ENCODE results near the gene ITGA2.

Gene ITGA2

DNA sequence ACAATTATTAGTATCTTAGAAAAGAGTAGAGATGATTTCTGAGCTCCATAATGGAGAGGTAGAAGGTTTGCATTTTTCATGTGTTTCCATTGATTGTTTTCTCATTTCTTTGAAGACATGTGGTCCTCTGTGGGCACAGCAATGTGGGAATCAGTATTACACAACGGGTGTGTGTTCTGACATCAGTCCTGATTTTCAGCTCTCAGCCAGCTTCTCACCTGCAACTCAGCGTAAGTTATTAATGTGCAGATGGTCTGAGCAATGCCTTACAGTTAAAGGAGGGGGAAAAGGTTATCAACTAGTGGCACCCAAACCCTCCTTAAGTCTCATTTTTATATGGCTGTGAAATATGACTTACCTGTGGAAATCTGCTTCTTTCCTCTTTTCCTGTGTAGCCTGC lies 59.1 kb downstream of the ITGA2 start:
- H3K4me3 Mint-ChIP-seq = no peak overlapping the region
- ATAC-seq = no peak
- H3K9me3 Mint-ChIP-seq = no peaks in the 10 kb centered on the region
- H3K4me1 Mint-ChIP-seq = no peaks in the 10 kb centered on the region
- H3K27me3 Mint-ChIP-seq = peaks cover 30% of the 10 kb centered on the region
- no peaks in the 10 kb centered on the region for H3K36me3 Mint-ChIP-seq
- no peak overlapping the region for H3K27ac Mint-ChIP-seq

DNA sequence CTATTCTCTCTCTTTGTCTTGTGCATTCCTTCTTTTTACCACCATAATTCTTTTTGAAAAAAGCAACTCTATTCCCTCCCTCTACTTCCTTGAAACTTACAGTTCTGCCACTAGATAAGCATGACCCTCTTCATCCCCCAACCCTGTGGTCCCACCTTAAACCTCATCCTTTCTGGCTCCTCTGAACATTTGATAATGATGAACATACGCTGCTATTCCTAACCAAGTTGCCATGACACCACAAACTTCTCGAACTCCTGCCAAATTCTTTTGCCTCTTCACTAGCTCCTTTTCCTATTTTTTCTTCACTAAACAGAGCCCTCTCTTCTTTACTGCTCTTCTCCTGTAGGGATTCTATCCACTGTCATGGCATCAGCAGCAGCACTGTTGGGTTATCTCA lies 63.3 kb downstream of the ITGA2 start:
- H3K4me3 Mint-ChIP-seq = no peak overlapping the region
- H3K27me3 Mint-ChIP-seq = peaks cover 14% of the 10 kb centered on the region
- no peak for ATAC-seq
- no peaks in the 10 kb centered on the region for H3K36me3 Mint-ChIP-seq
- no peak overlapping the region for H3K27ac Mint-ChIP-seq
- H3K9me3 Mint-ChIP-seq = no peaks in the 10 kb centered on the region
- no peaks in the 10 kb centered on the region for H3K4me1 Mint-ChIP-seq

DNA sequence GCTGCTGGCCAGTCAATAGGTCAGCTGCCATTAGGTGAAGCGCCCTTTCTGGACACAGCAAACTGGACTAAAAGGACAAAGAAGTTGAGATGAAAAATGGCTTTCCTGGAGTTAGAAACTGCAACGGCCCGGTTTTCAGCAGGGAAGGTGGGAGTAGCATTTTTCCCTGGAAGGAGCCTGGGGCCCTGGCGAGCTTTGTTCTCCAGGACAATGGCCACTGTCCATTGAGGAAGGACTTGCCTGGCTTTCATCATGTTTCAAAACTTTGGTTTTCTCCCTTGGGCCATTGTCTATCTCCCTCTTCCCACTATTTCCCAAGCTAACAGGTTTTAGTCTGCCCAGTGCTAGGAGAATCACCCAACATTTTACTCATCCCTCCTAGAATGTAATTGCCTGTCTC lies 64.2 kb downstream of the ITGA2 start:
- H3K4me3 Mint-ChIP-seq = no peak overlapping the region
- no peak overlapping the region for H3K27ac Mint-ChIP-seq
- no peaks in the 10 kb centered on the region for H3K36me3 Mint-ChIP-seq
- ATAC-seq = no peak
- no peaks in the 10 kb centered on the region for H3K4me1 Mint-ChIP-seq
- H3K9me3 Mint-ChIP-seq = no peaks in the 10 kb centered on the region
- peaks cover 22% of the 10 kb centered on the region for H3K27me3 Mint-ChIP-seq

DNA sequence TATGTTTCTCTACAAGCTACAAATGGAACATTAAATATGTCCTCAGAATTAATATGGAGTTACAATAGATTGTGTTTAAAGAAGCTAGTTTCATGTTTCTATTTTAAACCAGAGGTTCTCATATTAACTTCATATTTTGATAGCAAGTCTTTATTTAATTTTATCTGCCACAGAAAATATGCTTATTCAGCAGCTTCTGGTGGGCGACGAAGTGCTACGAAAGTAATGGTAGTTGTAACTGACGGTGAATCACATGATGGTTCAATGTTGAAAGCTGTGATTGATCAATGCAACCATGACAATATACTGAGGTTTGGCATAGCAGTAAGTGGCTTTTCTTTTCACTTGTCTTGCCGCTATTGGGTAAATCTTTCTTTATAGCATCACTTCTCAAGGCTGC lies 66.2 kb downstream of the ITGA2 start:
- H3K4me3 Mint-ChIP-seq = no peak overlapping the region
- H3K4me1 Mint-ChIP-seq = no peaks in the 10 kb centered on the region
- H3K36me3 Mint-ChIP-seq = no peaks in the 10 kb centered on the region
- ATAC-seq = no peak
- no peaks in the 10 kb centered on the region for H3K9me3 Mint-ChIP-seq
- no peak overlapping the region for H3K27ac Mint-ChIP-seq
- H3K27me3 Mint-ChIP-seq = peaks cover 28% of the 10 kb centered on the region

DNA sequence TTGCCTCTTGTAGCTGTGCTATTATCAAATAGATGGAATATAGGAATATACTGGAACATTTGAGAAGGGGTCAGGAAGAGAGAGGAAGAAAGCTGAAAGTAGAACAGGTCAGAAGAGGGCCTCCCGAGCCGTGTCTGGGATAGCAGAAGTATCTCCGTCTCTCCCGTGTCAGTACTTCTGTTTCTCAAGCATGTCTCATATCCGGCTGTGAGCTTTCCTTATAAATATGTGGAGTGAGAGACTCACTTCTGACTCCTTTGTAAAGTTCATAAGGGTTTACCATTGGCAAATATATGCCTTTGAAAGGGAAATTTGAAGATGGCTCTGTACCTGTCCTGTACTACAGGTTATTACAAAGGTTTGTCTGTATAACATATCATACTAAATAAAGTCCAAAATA lies 70.1 kb downstream of the ITGA2 start:
- peaks cover 32% of the 10 kb centered on the region for H3K27me3 Mint-ChIP-seq
- no peaks in the 10 kb centered on the region for H3K36me3 Mint-ChIP-seq
- no peaks in the 10 kb centered on the region for H3K9me3 Mint-ChIP-seq

DNA sequence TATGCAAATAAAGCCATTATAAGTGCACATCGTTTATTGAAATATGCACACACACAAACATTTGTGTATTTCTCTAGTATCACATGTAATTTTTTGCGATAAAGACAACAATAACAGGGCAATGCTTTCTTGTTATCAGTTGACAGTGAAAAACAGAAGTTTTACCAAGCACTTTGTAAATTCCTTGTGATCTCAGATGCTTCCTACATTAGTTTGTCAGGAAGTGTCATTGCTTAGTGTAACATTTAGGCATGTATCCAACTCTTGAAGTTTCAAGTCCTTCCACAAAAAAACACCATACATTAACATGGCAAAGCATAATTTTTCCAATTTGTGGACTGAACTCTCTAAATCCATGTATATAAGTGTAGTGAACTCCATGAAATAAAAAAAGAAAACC lies 74.0 kb downstream of the ITGA2 start:
- Mint-ChIP-seq H3K4me1 (no peaks in the 10 kb centered on the region), H3K27ac (no peak overlapping the region), H3K9me3 (no peaks in the 10 kb centered on the region), H3K27me3 (peaks cover 24% of the 10 kb centered on the region), H3K36me3 (no peaks in the 10 kb centered on the region), H3K4me3 (no peak overlapping the region)
- ATAC-seq = no peak

More for the DNA sequence above, 70.1 kb downstream of the ITGA2 start:
- no peak overlapping the region for H3K4me3 Mint-ChIP-seq
- no peaks in the 10 kb centered on the region for H3K4me1 Mint-ChIP-seq
- H3K27ac Mint-ChIP-seq = no peak overlapping the region
- no peak for ATAC-seq

DNA sequence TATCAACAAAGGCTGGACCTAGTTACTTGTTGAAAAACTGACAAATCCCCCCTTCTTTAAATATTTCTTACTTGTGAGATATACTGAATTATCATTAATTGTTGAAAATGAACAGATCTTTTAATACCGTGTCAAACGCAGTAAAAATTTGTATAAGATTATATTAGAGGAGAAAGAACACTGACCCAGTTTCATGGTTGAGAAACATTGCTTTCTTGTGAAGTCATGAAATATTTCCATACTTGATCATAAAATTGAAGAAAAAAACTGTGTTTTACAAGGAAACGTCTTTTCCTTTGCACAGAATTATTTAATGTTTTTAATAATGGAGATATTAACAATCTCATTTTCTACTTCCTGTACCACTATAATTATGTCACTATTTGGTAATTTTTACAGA lies 74.6 kb downstream of the ITGA2 start:
- H3K4me3 Mint-ChIP-seq = no peak overlapping the region
- peaks cover 18% of the 10 kb centered on the region for H3K27me3 Mint-ChIP-seq
- H3K9me3 Mint-ChIP-seq = no peaks in the 10 kb centered on the region
- H3K36me3 Mint-ChIP-seq = no peaks in the 10 kb centered on the region
- no peaks in the 10 kb centered on the region for H3K4me1 Mint-ChIP-seq
- no peak for ATAC-seq
- no peak overlapping the region for H3K27ac Mint-ChIP-seq

DNA sequence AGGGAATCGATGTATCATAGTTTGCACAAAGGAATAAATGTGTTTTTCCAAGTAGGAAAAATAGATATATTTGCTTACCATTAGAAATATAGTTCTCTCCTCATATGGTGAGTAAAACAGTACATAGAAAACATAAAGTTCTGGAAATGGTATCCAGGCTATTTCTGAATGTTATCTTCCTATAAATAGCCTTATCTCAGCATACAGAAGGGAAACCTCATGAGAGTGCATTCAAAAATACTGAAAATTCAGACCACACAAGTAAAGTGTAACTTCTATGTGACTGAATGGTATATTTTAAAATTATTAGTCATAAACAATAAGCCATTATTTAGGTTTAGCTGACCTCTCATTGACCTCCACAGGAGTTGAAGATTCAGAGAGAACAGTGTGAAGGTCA lies 76.9 kb downstream of the ITGA2 start:
- no peaks in the 10 kb centered on the region for H3K36me3 Mint-ChIP-seq
- no peaks in the 10 kb centered on the region for H3K4me1 Mint-ChIP-seq
- H3K4me3 Mint-ChIP-seq = no peak overlapping the region
- no peaks in the 10 kb centered on the region for H3K9me3 Mint-ChIP-seq
- no peak overlapping the region for H3K27ac Mint-ChIP-seq
- H3K27me3 Mint-ChIP-seq = peaks cover 8% of the 10 kb centered on the region
- no peak for ATAC-seq

DNA sequence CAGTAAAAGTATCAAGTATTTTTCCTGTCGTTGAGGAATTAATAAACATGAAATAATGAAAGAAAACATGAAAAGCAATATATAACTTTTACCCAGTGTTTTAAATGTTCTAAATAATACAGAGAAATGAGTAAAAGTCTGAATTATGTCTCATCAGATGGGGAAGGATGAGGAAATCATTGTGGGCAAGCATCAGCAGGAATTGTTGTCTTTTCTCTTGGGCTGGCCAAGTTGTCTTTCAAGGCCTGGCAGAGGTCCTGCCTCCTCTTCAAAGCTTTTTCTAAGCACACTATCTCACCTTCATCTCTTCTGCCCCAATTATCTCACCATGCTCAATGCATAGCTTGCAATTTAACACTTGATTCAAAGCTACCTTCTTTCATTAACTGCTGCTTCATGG lies 78.5 kb downstream of the ITGA2 start:
- ATAC-seq = no peak
- Mint-ChIP-seq H3K9me3 (no peaks in the 10 kb centered on the region), H3K4me1 (no peaks in the 10 kb centered on the region), H3K27me3 (peaks cover 3% of the 10 kb centered on the region), H3K36me3 (no peaks in the 10 kb centered on the region), H3K27ac (no peak overlapping the region), H3K4me3 (no peak overlapping the region)

DNA sequence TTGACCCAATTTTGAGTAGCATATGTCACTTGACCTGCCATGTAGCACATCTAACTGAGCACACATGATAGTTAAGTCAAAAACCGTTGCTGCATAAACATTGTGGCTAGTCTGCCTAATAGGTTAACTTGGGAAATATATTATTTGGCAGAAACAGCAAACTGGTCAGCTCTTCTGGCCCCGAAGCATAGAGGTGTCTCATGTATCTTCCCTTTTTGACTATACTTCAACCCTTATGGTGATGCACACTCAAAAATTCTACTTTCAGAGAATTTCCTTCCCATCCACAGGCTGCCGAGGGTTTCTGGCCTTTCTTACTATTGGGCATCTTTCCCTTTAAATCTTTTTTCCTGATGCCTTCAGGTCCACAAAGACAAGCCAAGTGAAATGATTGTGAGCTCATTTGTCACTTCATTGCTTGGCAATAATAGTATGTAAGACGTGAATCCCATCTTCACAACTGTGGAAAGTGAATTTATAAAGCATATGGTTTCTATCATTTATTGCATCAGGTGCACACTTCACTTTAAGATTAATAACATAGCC lies 79.2 kb downstream of the ITGA2 start:
- H3K27ac Mint-ChIP-seq = no peak overlapping the region
- no peaks in the 10 kb centered on the region for H3K9me3 Mint-ChIP-seq
- no peaks in the 10 kb centered on the region for H3K27me3 Mint-ChIP-seq

DNA sequence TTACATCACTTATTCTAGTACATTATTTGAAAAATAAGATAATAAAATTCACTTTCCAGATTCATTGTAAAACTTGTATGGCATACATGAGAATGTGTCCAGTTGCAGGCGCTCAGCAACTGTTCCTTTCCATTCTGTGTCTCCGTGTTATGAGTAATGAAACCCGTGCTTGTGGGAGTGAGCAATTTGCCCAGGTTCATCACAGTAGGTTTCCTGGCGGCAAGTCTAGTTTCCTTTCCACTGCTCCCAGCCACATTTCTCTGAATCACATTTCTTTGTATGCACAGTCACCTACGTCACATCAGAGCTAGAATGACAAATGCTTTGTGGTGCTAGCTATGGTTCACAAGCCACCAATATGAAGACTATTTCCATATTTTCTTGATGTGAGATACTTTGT lies 80.5 kb downstream of the ITGA2 start:
- H3K27me3 Mint-ChIP-seq = no peaks in the 10 kb centered on the region
- no peaks in the 10 kb centered on the region for H3K9me3 Mint-ChIP-seq
- no peak for ATAC-seq
- H3K4me1 Mint-ChIP-seq = no peaks in the 10 kb centered on the region
- H3K4me3 Mint-ChIP-seq = no peak overlapping the region
- H3K36me3 Mint-ChIP-seq = no peaks in the 10 kb centered on the region
- H3K27ac Mint-ChIP-seq = no peak overlapping the region

More for the DNA sequence above, 79.2 kb downstream of the ITGA2 start:
- H3K4me1 Mint-ChIP-seq = no peaks in the 10 kb centered on the region
- no peak overlapping the region for H3K4me3 Mint-ChIP-seq
- H3K36me3 Mint-ChIP-seq = no peaks in the 10 kb centered on the region
- no peak for ATAC-seq

DNA sequence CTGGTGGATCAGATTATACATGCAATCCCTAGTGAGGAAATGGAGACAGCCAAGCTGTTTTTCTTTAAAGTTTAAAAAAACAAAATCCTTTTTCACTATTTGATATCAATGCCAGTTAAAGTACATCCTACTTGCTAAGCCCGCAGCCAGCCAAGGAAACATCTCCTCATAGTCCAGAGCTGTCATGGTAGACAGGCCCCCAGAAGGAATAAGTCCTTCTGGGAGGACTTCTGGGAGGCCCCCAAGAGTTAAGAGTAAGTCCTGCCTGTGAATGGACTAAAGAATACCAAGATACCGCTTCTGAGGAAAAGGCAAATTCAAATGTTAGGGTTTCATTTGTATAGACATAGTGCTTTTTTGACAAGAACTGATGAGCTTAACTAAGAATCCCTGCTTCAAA lies 82.1 kb downstream of the ITGA2 start:
- Mint-ChIP-seq H3K36me3 (no peaks in the 10 kb centered on the region), H3K4me3 (no peak overlapping the region), H3K27me3 (no peaks in the 10 kb centered on the region), H3K27ac (no peak overlapping the region), H3K9me3 (no peaks in the 10 kb centered on the region), H3K4me1 (no peaks in the 10 kb centered on the region)
- ATAC-seq = no peak

DNA sequence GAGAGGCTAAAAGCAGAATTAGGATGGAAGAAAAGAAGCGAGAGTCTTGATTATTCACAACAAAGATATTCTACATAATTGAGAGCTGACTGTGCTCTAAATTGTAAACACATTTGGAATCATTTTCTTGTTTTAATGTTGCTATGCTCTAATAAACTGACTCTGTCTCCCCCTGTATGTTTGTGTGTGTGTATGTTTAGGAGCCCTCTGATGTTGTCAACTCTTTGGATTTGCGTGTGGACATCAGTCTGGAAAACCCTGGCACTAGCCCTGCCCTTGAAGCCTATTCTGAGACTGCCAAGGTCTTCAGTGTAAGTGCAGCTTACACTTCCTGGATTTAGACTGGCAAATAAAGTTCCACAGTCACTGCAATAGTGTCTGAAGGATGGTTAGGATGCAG lies 82.6 kb downstream of the ITGA2 start:
- H3K4me1 Mint-ChIP-seq = no peaks in the 10 kb centered on the region
- no peaks in the 10 kb centered on the region for H3K36me3 Mint-ChIP-seq
- no peaks in the 10 kb centered on the region for H3K9me3 Mint-ChIP-seq
- no peaks in the 10 kb centered on the region for H3K27me3 Mint-ChIP-seq
- no peak overlapping the region for H3K4me3 Mint-ChIP-seq
- H3K27ac Mint-ChIP-seq = no peak overlapping the region
- ATAC-seq = no peak

DNA sequence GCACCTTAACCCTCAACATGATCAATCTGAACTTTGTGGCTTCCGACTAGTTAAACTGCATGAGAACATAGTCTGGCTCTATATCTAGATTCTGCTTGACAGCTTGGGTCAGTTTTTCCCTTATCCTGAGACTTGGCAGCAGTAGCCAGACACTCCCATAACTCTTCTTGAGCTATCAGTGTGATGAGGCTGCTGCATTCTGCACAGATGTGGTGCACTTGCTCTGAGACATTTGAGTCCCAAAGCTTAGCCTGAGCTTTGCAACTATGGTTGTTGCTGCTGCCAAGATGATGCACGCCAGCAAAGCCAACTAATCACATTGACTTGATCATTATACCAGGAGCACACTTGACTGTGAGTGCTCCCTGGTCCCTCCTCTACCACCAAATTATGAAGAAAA lies 84.2 kb downstream of the ITGA2 start:
- Mint-ChIP-seq H3K27me3 (no peaks in the 10 kb centered on the region), H3K4me1 (no peaks in the 10 kb centered on the region), H3K4me3 (no peak overlapping the region), H3K36me3 (no peaks in the 10 kb centered on the region), H3K27ac (no peak overlapping the region), H3K9me3 (no peaks in the 10 kb centered on the region)
- no peak for ATAC-seq

DNA sequence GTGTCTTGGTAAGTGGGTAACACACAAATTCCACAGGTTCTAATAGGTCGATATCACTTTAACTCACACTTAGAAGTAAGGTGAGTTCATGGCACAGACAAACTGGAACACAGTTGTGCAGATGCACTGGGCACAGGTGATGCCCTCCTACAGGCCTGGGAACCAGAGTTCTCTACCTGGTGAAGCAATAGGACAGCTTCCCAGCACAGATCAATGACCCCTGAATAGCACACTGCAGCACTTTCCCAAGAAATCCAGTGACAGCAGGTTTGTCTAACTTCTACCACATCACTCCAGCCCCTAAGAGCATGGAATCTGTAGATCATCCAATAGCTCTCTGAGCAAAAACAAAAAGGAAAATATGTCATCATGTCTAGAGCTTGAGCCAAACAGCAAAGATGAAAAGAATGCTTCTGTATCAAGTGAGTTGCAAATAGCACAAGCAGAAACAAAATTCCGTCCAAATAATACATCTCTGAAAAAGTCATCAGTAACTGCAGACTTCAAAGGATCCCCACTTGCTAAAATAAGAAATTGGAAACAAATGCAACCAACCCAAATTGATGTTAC lies 86.9 kb downstream of the ITGA2 start:
- Mint-ChIP-seq H3K4me3 (no peak overlapping the region), H3K9me3 (no peaks in the 10 kb centered on the region), H3K27ac (no peak overlapping the region), H3K36me3 (no peaks in the 10 kb centered on the region), H3K27me3 (no peaks in the 10 kb centered on the region), H3K4me1 (no peaks in the 10 kb centered on the region)
- ATAC-seq = no peak

DNA sequence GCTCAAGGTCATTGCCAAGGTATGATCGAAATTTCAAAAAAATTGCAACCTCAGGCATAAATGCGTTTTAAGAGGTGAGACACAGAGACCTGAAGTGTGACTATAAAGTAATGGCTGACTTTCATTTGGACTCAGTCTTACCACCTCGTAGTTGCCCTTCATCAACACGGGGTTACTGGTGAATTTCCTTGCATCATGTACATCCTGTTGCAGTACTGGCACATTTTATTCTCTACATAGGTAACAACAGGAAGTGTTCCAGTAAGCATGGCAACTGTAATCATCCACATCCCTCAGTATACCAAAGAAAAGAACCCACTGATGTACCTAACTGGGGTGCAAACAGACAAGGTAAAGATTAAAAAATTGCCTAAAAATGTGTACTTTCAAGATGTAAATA lies 91.1 kb downstream of the ITGA2 start:
- Mint-ChIP-seq H3K27me3 (peaks cover 24% of the 10 kb centered on the region), H3K4me3 (no peak overlapping the region), H3K9me3 (no peaks in the 10 kb centered on the region), H3K27ac (no peak overlapping the region), H3K36me3 (no peaks in the 10 kb centered on the region), H3K4me1 (no peaks in the 10 kb centered on the region)
- no peak for ATAC-seq

DNA sequence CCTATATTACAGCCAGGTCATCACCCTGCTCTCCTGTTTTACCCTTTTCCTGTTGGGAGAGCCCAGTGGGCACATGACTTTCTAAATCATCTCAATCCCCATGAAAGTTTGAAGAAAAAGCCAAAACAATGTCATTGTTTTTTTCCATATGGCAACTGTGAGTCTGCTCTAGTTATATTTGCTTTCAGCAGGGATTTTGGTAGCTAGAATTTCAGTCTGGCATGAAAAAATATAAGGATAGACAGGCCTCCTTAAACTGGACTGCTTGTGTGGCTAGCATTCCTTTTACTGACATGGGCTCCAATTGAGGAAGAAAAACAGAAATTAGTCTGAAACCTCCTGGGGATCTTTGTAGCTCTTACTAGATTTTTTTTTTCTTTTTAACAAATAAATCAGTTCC lies 94.8 kb downstream of the ITGA2 start:
- H3K9me3 Mint-ChIP-seq = no peaks in the 10 kb centered on the region
- no peak overlapping the region for H3K27ac Mint-ChIP-seq
- ATAC-seq = no peak
- no peak overlapping the region for H3K4me3 Mint-ChIP-seq
- H3K4me1 Mint-ChIP-seq = no peaks in the 10 kb centered on the region
- no peaks in the 10 kb centered on the region for H3K36me3 Mint-ChIP-seq
- peaks cover 24% of the 10 kb centered on the region for H3K27me3 Mint-ChIP-seq
